GM21447 (cell line): Measurements from ENCODE around the gene UNC13B.
"Not testable (repeated sequence)": the region's sequence is repeated elsewhere in the genome, so short reads cannot be mapped to it uniquely, and the experiment has no call there.

ENCODE experiments used
- ATAC-seq: cut with Tn5 transposase; IDR thresholded peaks from one replicate; pipeline ENCODE4 v1.9.1; 2021; ENCODE audit not compliant: unreplicated experiment

The UNC13B gene

GRCh38 chr9:35162605-35163315 lies 951 bp downstream of the UNC13B start:
- ATAC-seq: no peak

- ATAC-seq: no peak
These were observed 1.6 kb downstream of the UNC13B start for GRCh38 chr9:35163413-35163812.

- ATAC-seq: no peak
These were observed 2.9 kb downstream of the UNC13B start for GRCh38 chr9:35164711-35165110.

- not testable (repeated sequence) for ATAC-seq
These were observed 5.6 kb downstream of the UNC13B start for GRCh38 chr9:35167429-35167828.

GRCh38 chr9:35168963-35169362 lies 7.2 kb downstream of the UNC13B start:
- ATAC-seq: no peak

- ATAC-seq: no peak
These were observed 11.1 kb downstream of the UNC13B start for GRCh38 chr9:35172878-35173277.

GRCh38 chr9:35177520-35177919 lies 15.7 kb downstream of the UNC13B start:
- no peak for ATAC-seq

GRCh38 chr9:35179347-35180280 lies 17.8 kb downstream of the UNC13B start:
- no peak for ATAC-seq

- no peak for ATAC-seq
These were observed 19.0 kb downstream of the UNC13B start for GRCh38 chr9:35180801-35181200.

- ATAC-seq: not testable (repeated sequence)
These were observed 20.6 kb downstream of the UNC13B start for GRCh38 chr9:35182401-35182800.

- ATAC-seq: not testable (repeated sequence)
These were observed 21.4 kb downstream of the UNC13B start for GRCh38 chr9:35182996-35183754.

- ATAC-seq: not testable (repeated sequence)
These were observed 22.1 kb downstream of the UNC13B start for GRCh38 chr9:35183755-35184480.

- ATAC-seq: no peak
These were observed 24.7 kb downstream of the UNC13B start for GRCh38 chr9:35186524-35186923.

- no peak for ATAC-seq
These were observed 28.4 kb downstream of the UNC13B start for GRCh38 chr9:35190203-35190602.

- no peak for ATAC-seq
These were observed 29.3 kb downstream of the UNC13B start for GRCh38 chr9:35191105-35191504.

GRCh38 chr9:35193762-35194161 lies 32.0 kb downstream of the UNC13B start:
- no peak for ATAC-seq

GRCh38 chr9:35195683-35196082 lies 33.9 kb downstream of the UNC13B start:
- no peak for ATAC-seq

- no peak for ATAC-seq
These were observed 36.4 kb downstream of the UNC13B start for GRCh38 chr9:35198191-35198590.

- no peak for ATAC-seq
These were observed 41.7 kb downstream of the UNC13B start for GRCh38 chr9:35203528-35203927.

- no peak for ATAC-seq
These were observed 43.5 kb downstream of the UNC13B start for GRCh38 chr9:35205340-35205739.

- no peak for ATAC-seq
These were observed 50.0 kb downstream of the UNC13B start for GRCh38 chr9:35211854-35212253.
